Adrenal gland (tissue), 12 donors: ENCODE data around the gene GRID1. TPM values are rescaled to one million over a fixed set of nuclear protein-coding genes. Genes with fewer than 3 reads are reported as not detected.

Source experiments
- DNase-seq, 7 donors: peaks; one replicate each; pipeline ENCODE4 v3.0.0-alpha.2; 2019 to 2020
- H3K27ac ChIP-seq, 5 donors: fragments of 200-600 bp; sonication (generic) in 4 of 5; 1 replicate in 3 of 5; 2 replicates in 2 of 5; pipeline versions ENCODE4 v1.5.1 to v1.8.0; 2016 to 2020; ENCODE audit warnings: mild to moderate bottlenecking in 1 of 5
- H3K27me3 ChIP-seq: fragments of 200-600 bp; 2 replicates; pipeline ENCODE4 v1.8.0; 2021
- H3K36me3 ChIP-seq, 2 donors: fragments of 200-600 bp; replicated peaks in 1 of 2; 1 replicate in 1 of 2; 2 replicates in 1 of 2; pipeline versions ENCODE4 v1.5.1 to v1.8.0; 2018 to 2022
- H3K4me1 ChIP-seq, 2 donors: fragments of 200-600 bp; replicated peaks in 1 of 2; 1 replicate in 1 of 2; 2 replicates in 1 of 2; pipeline versions ENCODE4 v1.5.1 to v1.8.0; 2018 to 2021
- H3K4me3 ChIP-seq, 4 donors: fragments of 200-600 bp; sonication (generic) in 3 of 4; one replicate each; pipeline ENCODE4 v1.5.1; 2016 to 2018
- H3K9me3 ChIP-seq, 3 donors: fragments of 200-600 bp; sonication (generic) in 1 of 3; replicated peaks in 1 of 3; 1 replicate in 2 of 3; 2 replicates in 1 of 3; pipeline versions ENCODE4 v1.5.1 to v1.8.0; 2016 to 2021
- POLR2A ChIP-seq, 2 donors: fragments of 450-650 bp; IDR thresholded peaks; one replicate each; pipeline ENCODE4 v1.6.1; 2017; ENCODE audit warnings: antibody characterized with exemption in 2 of 2, mild to moderate bottlenecking in 2 of 2, moderate library complexity in 1 of 2
- WGBS, 4 donors: extraction: QIAGEN DNeasy Blood & Tissue Kit in 2 of 4; methylation state at CpG; one replicate each; pipeline versions ENCODE4 v1.1.5 to v1.1.7; 2013 to 2017; 5-methylcytosine and 5-hydroxymethylcytosine counted together
- intact Hi-C, 2 donors: fragments of 100-400 bp; cut with DNase I; formaldehyde crosslinking; loops; one replicate each; pipeline versions ENCODE4 v1.14.1 to v1.15.0; 2022 to 2023
- polyA plus RNA-seq, 3 donors: library from polyadenylated mRNA; stranded (reverse); fragments of 200-250 nt in 2 of 3; fragments of 350-450 nt in 1 of 3; fragmentation: Illumina TruSeq in 1 of 3; extraction: RNeasy Lipid Tissue Mini Kit (QIAGEN cat#74804) in 1 of 3; gene quantifications; one replicate each; pipeline ENCODE4 v1.2.3, GENCODE V29; 2013 to 2014
- total RNA-seq, 9 donors: library from RNA; depleted of rRNA in 4 of 9; stranded (reverse); fragments of >200 nt in 4 of 9; fragments of 120-200 nt in 1 of 9; fragmentation: NEBNext Ultra II Directional in 1 of 9; extraction: Animal tissue kit (Norgen Biotek cat#: 25700) in 1 of 9; gene quantifications; one replicate each; pipeline versions ENCODE4 v1.1.0 to v1.2.4, GENCODE V29; 2013 to 2023
- TF ChIP-seq, protein P1 (sequence below), 6 experiments: fragments of 450-650 bp in 4 of 6; fragments of 200-600 bp in 2 of 6; sonication (generic) in 1 of 6; IDR thresholded peaks; 1 replicate in 5 of 6; 2 replicates in 1 of 6; pipeline versions ENCODE4 v1.5.1 to v1.8.0; 2016 to 2021; ENCODE audit warnings: antibody characterized with exemption in 6 of 6, mild to moderate bottlenecking in 2 of 6, moderate library complexity in 1 of 6
- donor health status: healthy with polysubstance abuse.
- donor health status: Bipolar disorder and iron deficiency.
- donor health status: DM: yes; HTN: yes; CAD: no.
- donor health status: DM: no; HTN: no; CAD: no.
- donor health status: DM: no; HTN: no; CAD: no.
- donor health status: DM: yes; HTN: yes; CAD: no.

GRID1 gene
- total and polyA plus RNA-seq, 12 donors = 2.2 to 8.0 (median 4.1) TPM

- Histone ChIP-seq H3K36me3 (no peaks in the 10 kb centered on the region), H3K27me3 (no peaks in the 10 kb centered on the region), H3K9me3 (no peaks in the 10 kb centered on the region), H3K27ac (no peak overlapping the region), H3K4me3 (no peak overlapping the region), H3K4me1 (no peaks in the 10 kb centered on the region)
- 40 to 100% (median 76%) methylated on average over 1 of the region's 1 CpG for WGBS, 4 donors
- TF ChIP-seq, protein P1, sequence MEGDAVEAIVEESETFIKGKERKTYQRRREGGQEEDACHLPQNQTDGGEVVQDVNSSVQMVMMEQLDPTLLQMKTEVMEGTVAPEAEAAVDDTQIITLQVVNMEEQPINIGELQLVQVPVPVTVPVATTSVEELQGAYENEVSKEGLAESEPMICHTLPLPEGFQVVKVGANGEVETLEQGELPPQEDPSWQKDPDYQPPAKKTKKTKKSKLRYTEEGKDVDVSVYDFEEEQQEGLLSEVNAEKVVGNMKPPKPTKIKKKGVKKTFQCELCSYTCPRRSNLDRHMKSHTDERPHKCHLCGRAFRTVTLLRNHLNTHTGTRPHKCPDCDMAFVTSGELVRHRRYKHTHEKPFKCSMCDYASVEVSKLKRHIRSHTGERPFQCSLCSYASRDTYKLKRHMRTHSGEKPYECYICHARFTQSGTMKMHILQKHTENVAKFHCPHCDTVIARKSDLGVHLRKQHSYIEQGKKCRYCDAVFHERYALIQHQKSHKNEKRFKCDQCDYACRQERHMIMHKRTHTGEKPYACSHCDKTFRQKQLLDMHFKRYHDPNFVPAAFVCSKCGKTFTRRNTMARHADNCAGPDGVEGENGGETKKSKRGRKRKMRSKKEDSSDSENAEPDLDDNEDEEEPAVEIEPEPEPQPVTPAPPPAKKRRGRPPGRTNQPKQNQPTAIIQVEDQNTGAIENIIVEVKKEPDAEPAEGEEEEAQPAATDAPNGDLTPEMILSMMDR (IDR thresholded peaks at IDR 0.05) = no peak
- TF ChIP-seq POLR2A (IDR thresholded peaks at IDR 0.05) = no peak
- no peak for DNase-seq
- intact Hi-C loops = no loop called here
Observed at GRCh38 chr10:86004337-86004736, 362.3 kb downstream of the GRID1 start.

DNA sequence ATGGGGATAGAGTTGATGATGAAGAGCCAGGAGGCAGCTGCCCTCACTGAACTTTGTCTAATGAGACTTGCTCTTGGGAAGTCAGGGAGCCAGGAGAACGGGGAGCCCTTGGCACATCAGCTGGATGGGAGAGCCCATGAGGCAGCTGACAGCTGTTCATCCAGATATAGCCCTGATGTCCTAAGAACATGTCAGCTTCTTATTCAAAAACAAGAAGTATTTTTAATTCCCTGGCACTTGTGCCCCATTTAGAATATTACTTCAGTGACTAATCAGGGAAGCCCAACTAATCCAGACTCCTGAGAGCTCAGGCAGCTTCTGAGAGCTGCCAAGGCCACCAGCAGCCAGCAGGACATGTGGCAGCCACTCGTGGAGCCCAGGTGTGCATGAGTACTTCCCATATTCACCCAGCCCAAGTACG, 363.4 kb downstream of the GRID1 start:
- no peak overlapping the region for H3K4me3 ChIP-seq
- WGBS, 4 donors = 61 to 85% (median 67%) methylated on average over 3 of the region's 3 CpGs
- intact Hi-C loops = no loop called here

DNA sequence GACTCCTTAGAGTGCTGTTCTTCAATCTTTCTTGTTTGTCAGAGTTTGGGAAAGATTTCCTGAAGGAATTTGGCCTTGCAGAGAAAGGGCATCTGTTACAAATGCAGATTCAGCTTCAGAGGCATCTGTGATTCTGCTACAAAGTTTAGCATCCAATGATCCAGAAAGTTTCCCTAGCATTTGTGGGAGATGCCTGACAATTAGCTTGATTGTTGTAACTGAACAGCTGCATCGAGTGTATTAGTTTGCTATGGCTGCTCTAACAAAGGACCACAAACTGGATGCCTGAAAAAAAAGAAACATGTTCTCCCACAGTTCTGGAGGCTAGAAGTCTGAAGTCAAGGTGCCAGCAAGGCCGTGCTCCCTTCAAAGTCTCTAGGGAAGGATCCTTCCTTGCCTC, 365.1 kb downstream of the GRID1 start:
- no peaks in the 10 kb centered on the region for H3K36me3 ChIP-seq
- H3K27ac ChIP-seq = no peak overlapping the region
- peak in 1 of 7 donors; percentile 9 for DNase-seq
- H3K27me3 ChIP-seq = no peaks in the 10 kb centered on the region
- H3K4me3 ChIP-seq = no peak overlapping the region
- 74 to 89% (median 86%) methylated on average over 2 of the region's 2 CpGs for WGBS, 4 donors
- no peaks in the 10 kb centered on the region for H3K9me3 ChIP-seq
- intact Hi-C loops = no loop called here
- TF ChIP-seq, protein P1 (IDR thresholded peaks at IDR 0.05) = no peak
- H3K4me1 ChIP-seq = no peaks in the 10 kb centered on the region

More for the DNA sequence above, 363.4 kb downstream of the GRID1 start:
- H3K9me3 ChIP-seq = no peaks in the 10 kb centered on the region
- no peaks in the 10 kb centered on the region for H3K36me3 ChIP-seq
- H3K27me3 ChIP-seq = no peaks in the 10 kb centered on the region
- peak in 1 of 7 donors; percentile 27 for DNase-seq
- H3K4me1 ChIP-seq = no peaks in the 10 kb centered on the region
- no peak for TF ChIP-seq POLR2A (IDR thresholded peaks at IDR 0.05)
- TF ChIP-seq, protein P1 (IDR thresholded peaks at IDR 0.05) = no peak
- no peak overlapping the region for H3K27ac ChIP-seq

DNA sequence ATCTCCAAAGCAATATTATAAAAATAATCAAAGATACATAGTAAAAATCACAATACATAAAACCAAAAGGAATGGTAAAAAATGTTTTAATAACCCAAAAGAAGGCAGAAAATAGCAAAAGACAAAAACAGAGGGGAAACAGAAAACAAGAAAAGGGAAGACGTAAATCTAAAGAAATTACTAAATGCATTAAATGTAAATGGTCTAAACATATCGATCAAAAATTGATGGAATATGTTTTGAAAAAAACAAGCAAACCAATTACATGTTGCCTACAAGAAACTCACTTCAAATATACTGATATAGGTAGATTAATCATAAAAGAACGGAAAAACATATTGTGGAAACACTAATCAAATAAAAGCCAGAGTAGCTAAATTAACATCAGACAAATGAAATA, 369.1 kb downstream of the GRID1 start:
- TF ChIP-seq, protein P1 (IDR thresholded peaks at IDR 0.05) = no peak
- TF ChIP-seq POLR2A (IDR thresholded peaks at IDR 0.05) = no peak
- 91 to 95% (median 94%) methylated on average over 3 of the region's 3 CpGs for WGBS, 4 donors
- intact Hi-C loops = loop anchor here in 1 of 2 donors (10.0 kb wide), 1 partner anchor 377 kb away; no protein-coding TSS in a partner anchor
- Histone ChIP-seq H3K27me3 (no peaks in the 10 kb centered on the region), H3K9me3 (no peaks in the 10 kb centered on the region), H3K4me1 (no peaks in the 10 kb centered on the region), H3K27ac (no peak overlapping the region), H3K36me3 (no peaks in the 10 kb centered on the region), H3K4me3 (no peak overlapping the region)
- no peak for DNase-seq
